GM18873 (cell line): ENCODE measurements around the gene BRD3OS.

ENCODE experiments used
- ATAC-seq: cut with Tn5 transposase; IDR thresholded peaks from one replicate; pipeline ENCODE4 v1.9.1; 2021; ENCODE audit warnings: mild to moderate bottlenecking, moderate library complexity, moderate number of reproducible peaks; ENCODE audit not compliant: unreplicated experiment, low FRiP score

Gene BRD3OS

DNA sequence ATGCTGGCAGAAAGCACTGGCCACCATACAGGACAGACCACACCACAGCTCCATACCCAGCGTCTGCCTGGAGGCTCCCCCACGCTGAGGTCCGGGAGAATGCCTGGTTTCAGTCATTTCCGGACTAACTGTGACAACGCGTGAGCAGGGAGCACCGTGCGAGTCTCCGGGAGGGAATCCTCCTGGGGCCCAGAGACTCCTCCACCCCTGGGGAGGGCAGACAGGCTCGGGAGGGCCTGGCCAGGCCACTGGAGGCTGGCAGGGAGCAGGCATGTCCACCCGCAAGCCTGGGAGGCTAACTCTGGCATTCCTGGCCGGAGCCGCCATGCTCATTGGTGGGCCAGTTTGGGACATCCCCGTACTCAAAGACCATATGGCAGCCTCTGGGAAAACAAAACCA is 6.5 kb downstream of the BRD3OS start:
- no peak for ATAC-seq

GRCh38 chr9:134032456-134033222 is 7.4 kb downstream of the BRD3OS start:
- no peak for ATAC-seq

- no peak for ATAC-seq
These were observed 8.4 kb downstream of the BRD3OS start for GRCh38 chr9:134033516-134034214.

DNA sequence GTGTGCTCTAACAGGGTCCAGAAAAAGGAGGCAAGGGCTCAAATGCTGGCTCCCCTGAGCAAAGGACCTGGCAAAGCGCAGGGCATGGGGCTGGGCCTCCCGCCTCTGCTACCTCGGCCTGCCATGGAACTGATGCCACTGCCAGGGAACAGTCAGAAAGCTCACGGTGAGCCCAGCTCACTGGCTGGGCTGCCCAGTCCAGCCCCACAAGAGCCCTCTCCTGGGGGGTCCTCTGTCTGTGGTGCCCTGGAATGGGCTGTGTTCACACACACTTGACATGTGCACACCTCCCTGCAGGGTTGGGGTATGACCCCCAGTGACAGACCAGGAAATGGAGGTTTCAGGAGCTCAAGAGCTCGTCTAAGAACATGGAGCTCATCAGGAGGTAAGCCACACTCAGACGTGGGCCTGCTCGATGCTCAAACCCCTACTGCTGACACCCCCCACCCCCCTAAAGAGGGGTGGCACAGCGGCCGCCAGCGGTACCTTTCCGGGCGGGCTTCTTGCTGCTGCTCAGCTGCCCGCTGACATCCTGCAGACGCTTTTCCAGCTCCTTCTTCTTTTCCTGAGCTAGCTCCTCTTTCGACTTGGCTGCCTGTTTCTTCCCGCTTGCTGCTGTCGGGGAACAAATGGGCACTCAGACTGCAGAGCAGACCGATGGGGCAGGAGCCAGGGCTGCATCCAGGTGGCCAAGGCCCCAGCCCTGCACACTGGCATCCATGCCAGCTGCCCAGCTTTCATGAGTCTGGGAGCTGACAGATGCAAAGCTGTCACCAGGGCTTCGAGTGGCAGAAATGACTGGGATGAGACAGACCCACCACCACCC is 9.1 kb downstream of the BRD3OS start:
- ATAC-seq = no peak

GRCh38 chr9:134035041-134036039 is 10.1 kb downstream of the BRD3OS start:
- ATAC-seq = no peak

- no peak for ATAC-seq
These were observed 10.8 kb downstream of the BRD3OS start for GRCh38 chr9:134036130-134036529.

GRCh38 chr9:134037641-134038040 is 12.4 kb downstream of the BRD3OS start:
- ATAC-seq = no peak

DNA sequence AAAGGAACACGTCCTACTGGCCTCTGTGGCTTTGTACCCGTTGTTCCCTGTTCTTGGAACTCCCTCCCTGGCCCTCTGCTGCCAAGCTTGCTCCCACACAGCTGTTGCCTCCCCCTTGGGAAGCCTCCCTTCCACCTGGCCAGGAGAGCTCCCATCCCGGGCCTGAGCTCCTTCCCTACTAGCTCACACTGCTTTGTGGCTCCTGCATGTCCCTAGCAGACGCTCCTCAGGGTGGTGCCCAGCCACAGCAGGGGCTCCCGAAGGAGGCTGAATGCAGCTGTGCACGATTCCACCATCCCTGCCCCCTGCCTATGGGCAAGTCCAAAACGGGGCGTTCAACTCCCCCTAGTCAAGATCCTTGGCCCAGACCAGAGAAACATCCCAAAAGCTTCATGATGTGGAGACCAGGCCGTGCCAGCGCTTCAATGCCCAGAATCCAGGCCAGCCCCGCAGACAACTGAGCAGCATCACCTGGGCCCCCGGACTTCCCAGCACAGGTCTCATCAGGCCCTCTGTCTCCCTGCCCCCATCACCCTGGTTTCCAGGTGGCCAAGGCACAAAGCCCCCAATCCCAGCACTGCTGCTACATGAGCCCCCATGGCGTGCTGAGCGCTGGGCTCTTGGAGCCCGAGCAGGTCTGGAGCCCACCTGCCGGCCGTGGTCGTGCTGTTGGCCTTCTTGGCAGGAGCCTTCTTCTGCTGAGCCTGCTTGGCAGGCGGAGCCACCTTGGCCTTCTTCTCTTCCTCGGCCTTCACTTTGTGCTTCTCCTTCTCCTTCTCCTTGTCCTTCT is 14.3 kb downstream of the BRD3OS start:
- ATAC-seq = no peak

DNA sequence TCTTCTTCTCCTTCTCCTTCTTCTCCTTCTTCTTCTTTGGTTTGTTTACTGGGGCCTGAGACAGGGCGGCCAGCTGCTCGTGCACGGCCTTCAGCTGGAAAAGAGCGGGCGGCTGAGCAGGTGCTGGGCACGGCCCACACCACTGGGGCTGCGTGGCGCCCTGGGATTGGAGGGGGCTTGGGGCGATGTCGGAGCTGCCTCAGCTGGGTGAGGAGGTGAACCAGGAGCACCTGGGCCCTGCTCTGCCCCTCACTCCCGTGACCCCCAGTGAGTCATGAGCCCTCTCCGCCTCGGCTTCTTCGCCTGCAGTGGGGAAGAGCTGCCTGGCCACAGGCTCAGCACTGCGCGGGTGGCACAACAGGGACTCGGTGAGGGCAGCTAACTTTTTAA is 14.9 kb downstream of the BRD3OS start:
- ATAC-seq = no peak

DNA sequence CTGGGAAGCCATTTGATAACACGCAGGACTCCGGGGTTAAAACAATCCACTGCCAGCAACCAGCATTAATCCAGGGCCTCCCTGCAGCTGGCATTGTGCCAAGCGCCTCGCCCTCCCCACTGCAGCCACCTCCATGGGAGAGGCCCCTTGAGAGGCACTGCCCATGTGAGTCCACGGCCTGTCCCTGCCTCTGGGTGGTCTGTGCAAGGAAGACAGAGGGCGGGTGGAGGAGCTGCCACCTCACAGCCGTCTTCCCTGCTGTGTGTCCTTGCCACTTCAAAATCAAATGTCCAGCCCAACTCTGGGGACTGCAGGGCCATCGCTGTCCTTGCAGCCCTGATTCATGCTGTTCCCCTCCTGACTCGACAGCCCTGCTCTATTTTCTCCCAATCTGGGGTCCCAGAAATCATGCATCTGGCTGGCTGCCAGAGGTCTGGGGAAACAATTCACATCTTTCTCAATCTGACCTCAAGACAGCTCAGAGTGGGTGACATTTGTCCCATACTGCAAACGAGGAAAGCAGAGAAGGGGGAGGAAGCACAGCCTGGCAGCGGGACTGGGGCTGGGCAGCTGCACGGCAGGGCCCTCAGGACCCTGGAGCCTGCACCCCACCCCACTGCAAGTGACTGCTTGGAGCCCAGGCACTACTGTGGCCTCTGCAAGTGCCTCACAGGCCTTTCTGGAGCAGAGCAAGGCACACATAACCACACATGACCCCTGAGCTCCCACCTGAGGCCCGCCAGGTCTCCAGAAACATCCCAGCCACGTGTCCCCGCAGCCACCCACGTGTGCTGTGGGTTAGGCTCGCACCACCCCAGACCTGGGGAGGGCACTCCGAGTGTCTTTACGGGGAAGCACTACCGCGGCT is 15.7 kb downstream of the BRD3OS start:
- ATAC-seq = no peak

DNA sequence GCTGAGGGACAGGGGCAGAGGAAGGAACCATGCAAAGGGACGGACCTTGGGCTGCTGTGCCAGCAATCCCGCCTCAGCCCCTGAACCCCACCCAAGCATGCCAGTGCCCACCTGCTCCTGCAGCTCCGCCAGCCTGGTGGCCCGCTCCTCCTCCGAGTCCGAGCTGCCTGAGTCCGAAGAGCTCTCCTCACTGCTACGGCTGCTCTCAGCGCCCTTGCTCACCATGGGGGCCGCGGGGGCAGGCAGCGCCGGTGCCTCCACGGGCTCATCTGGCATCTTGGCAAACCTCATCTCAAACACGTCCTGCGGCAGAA is 16.3 kb downstream of the BRD3OS start:
- no peak for ATAC-seq

GRCh38 chr9:134043531-134043988 is 18.3 kb downstream of the BRD3OS start:
- no peak for ATAC-seq

DNA sequence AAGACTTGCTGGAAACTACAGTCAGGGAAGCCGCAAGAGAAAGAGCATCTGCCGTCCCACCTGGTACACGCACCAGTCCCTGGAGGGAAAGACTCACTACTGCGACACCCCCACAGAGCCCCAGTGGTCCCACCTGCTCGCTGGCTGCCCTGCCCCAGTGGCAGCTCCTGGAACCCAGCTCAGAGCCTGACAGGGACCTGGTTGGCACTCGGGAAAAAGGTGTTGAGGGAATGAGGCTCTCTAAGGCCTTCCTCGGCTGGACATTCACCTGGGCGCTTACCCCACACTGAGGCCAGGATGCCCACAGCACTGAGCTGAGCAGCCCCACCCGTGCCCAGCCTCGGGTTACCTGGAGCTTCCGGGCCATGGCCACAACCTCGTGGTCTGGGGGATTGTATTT is 19.7 kb downstream of the BRD3OS start:
- ATAC-seq = no peak

GRCh38 chr9:134045841-134046544 is 20.7 kb downstream of the BRD3OS start:
- no peak for ATAC-seq

- ATAC-seq = no peak
These were observed 21.8 kb downstream of the BRD3OS start for GRCh38 chr9:134046894-134047681.

GRCh38 chr9:134047868-134048581 is 22.7 kb downstream of the BRD3OS start:
- no peak for ATAC-seq
